Activated naive CD4-positive, alpha-beta T cell treated with anti-CD3 and anti-CD28 coated beads for 36 hours (primary cell): ENCODE results near the gene RPUSD4. TPM values are rescaled to one million over a fixed set of nuclear protein-coding genes. Genes with fewer than 3 reads are reported as not detected.
A peak's percentile ranks its signal among the peaks of the same experiment; 100 is the strongest.

Experiments
- CTCF ChIA-PET: fragments of 350-600 bp; sonication (Branson Sonifier 250); formaldehyde crosslinking; loops from one replicate; lab custom pipeline; 2021; ENCODE audit warnings: antibody characterized with exemption; lab: Charles Lee
- DNase-seq: peaks from one replicate; pipeline ENCODE4 v3.0.0-alpha.2; 2020
- H3K27ac Mint-ChIP-seq: one replicate; pipeline ENCODE4 v1.8.0; 2021; ENCODE audit warnings: mild to moderate bottlenecking, mixed read lengths
- H3K27me3 Mint-ChIP-seq: one replicate; pipeline ENCODE4 v1.8.0; 2021; ENCODE audit warnings: low read depth, mixed read lengths
- H3K36me3 Mint-ChIP-seq: one replicate; pipeline ENCODE4 v1.8.0; 2021; ENCODE audit warnings: low read depth, mixed read lengths
- H3K4me1 Mint-ChIP-seq: one replicate; pipeline ENCODE4 v1.8.0; 2021; ENCODE audit warnings: low read depth, mixed read lengths
- H3K4me3 Mint-ChIP-seq: one replicate; pipeline ENCODE4 v1.8.0; 2021; ENCODE audit warnings: mild to moderate bottlenecking, moderate library complexity, mixed read lengths
- H3K9me3 Mint-ChIP-seq: one replicate; pipeline ENCODE4 v1.8.0; 2021; ENCODE audit warnings: mixed read lengths
- intact Hi-C: fragments of 100-400 bp; cut with micrococcal nuclease; formaldehyde crosslinking; loops from one replicate; pipeline ENCODE4 v1.15.1; 2023
- total RNA-seq, 2 experiments: library from RNA; stranded (reverse); gene quantifications; one replicate each; pipeline ENCODE4 v1.2.3, GENCODE V29; 2021

RPUSD4 gene
- total RNA-seq, 2 experiments from 2014 or later: 33.0 to 34.7 TPM

- intact Hi-C loops: no loop called here
- no peaks in the 10 kb centered on the region for H3K9me3 Mint-ChIP-seq
- no peak for DNase-seq
- no peak overlapping the region for H3K27ac Mint-ChIP-seq
- H3K4me3 Mint-ChIP-seq: no peak overlapping the region
- no peaks in the 10 kb centered on the region for H3K27me3 Mint-ChIP-seq
- H3K4me1 Mint-ChIP-seq: peaks cover 26% of the 10 kb centered on the region
- H3K36me3 Mint-ChIP-seq: peaks cover 29% of the 10 kb centered on the region
- CTCF ChIA-PET: no interaction called here
These were observed 3.6 kb downstream of the RPUSD4 start for GRCh38 chr11:126207896-126208295.

- CTCF ChIA-PET: no interaction called here
These were observed 6.1 kb downstream of the RPUSD4 start for GRCh38 chr11:126205359-126205758.

GRCh38 chr11:126202646-126203359, 8.6 kb downstream of the RPUSD4 start:
- no peak overlapping the region for H3K27ac Mint-ChIP-seq
- no peak for DNase-seq
- intact Hi-C loops: no loop called here
- peaks cover 50% of the 10 kb centered on the region for H3K36me3 Mint-ChIP-seq
- H3K4me1 Mint-ChIP-seq: no peaks in the 10 kb centered on the region
- H3K27me3 Mint-ChIP-seq: no peaks in the 10 kb centered on the region
- H3K9me3 Mint-ChIP-seq: no peaks in the 10 kb centered on the region
- CTCF ChIA-PET: interaction anchor here (0.5 to 0.7 kb wide), 2 partner anchors 45 to 281 kb away, joined by 3 to 4 read pairs; no protein-coding TSS in a partner anchor
- H3K4me3 Mint-ChIP-seq: no peak overlapping the region

More at GRCh38 chr11:126205359-126205758, 6.1 kb downstream of the RPUSD4 start:
- Mint-ChIP-seq H3K4me3 (no peak overlapping the region), H3K36me3 (peaks cover 40% of the 10 kb centered on the region), H3K27ac (no peak overlapping the region), H3K4me1 (peaks cover 10% of the 10 kb centered on the region), H3K9me3 (no peaks in the 10 kb centered on the region), H3K27me3 (no peaks in the 10 kb centered on the region)
- intact Hi-C loops: no loop called here
- DNase-seq: no peak

GRCh38 chr11:126198648-126199047, 12.8 kb downstream of the RPUSD4 start:
- H3K36me3 Mint-ChIP-seq: peaks cover 52% of the 10 kb centered on the region
- intact Hi-C loops: no loop called here
- no peak overlapping the region for H3K27ac Mint-ChIP-seq
- no peak overlapping the region for H3K4me3 Mint-ChIP-seq
- no peaks in the 10 kb centered on the region for H3K27me3 Mint-ChIP-seq
- no peak for DNase-seq
- CTCF ChIA-PET: interaction anchor here (0.7 to 0.8 kb wide), 2 partner anchors 181 to 258 kb away, joined by 3 to 4 read pairs; no protein-coding TSS in a partner anchor
- H3K4me1 Mint-ChIP-seq: no peaks in the 10 kb centered on the region
- peaks cover 3% of the 10 kb centered on the region for H3K9me3 Mint-ChIP-seq

GRCh38 chr11:126197277-126197939, 14.0 kb downstream of the RPUSD4 start:
- no peak overlapping the region for H3K27ac Mint-ChIP-seq
- CTCF ChIA-PET: interaction anchor here (1.1 kb wide), 1 partner anchor 14 kb away, joined by 3 read pairs; no protein-coding TSS in a partner anchor
- peaks cover 50% of the 10 kb centered on the region for H3K36me3 Mint-ChIP-seq
- H3K9me3 Mint-ChIP-seq: peaks cover 3% of the 10 kb centered on the region
- H3K4me1 Mint-ChIP-seq: no peaks in the 10 kb centered on the region
- H3K4me3 Mint-ChIP-seq: no peak overlapping the region
- H3K27me3 Mint-ChIP-seq: no peaks in the 10 kb centered on the region
- DNase-seq: no peak
- intact Hi-C loops: no loop called here

- H3K4me1 Mint-ChIP-seq: no peaks in the 10 kb centered on the region
- intact Hi-C loops: no loop called here
- no peak overlapping the region for H3K4me3 Mint-ChIP-seq
- peaks cover 45% of the 10 kb centered on the region for H3K36me3 Mint-ChIP-seq
- peaks cover 3% of the 10 kb centered on the region for H3K9me3 Mint-ChIP-seq
- no peaks in the 10 kb centered on the region for H3K27me3 Mint-ChIP-seq
- DNase-seq: no peak
- CTCF ChIA-PET: no interaction called here
- no peak overlapping the region for H3K27ac Mint-ChIP-seq
These were observed 16.3 kb downstream of the RPUSD4 start for GRCh38 chr11:126195119-126195518.

GRCh38 chr11:126194121-126194543, 17.3 kb downstream of the RPUSD4 start:
- Mint-ChIP-seq H3K27me3 (no peaks in the 10 kb centered on the region), H3K4me3 (no peak overlapping the region), H3K36me3 (peaks cover 39% of the 10 kb centered on the region), H3K4me1 (no peaks in the 10 kb centered on the region), H3K27ac (no peak overlapping the region), H3K9me3 (peaks cover 3% of the 10 kb centered on the region)
- intact Hi-C loops: loop anchor here (1.0 to 5.0 kb wide), 3 partner anchors 72 to 271 kb away; no protein-coding TSS in a partner anchor
- DNase-seq: peak; percentile 63
- CTCF ChIA-PET: interaction anchor here (0.6 to 1.9 kb wide), 19 partner anchors 10 to 864 kb away, joined by 3 to 24 read pairs (median 4); partner anchors contain the start of genes FAM118B and RPUSD4

GRCh38 chr11:126193038-126193478, 18.4 kb downstream of the RPUSD4 start:
- intact Hi-C loops: loop anchor here (5.0 kb wide), 1 partner anchor 71 kb away; no protein-coding TSS in a partner anchor
- no peak overlapping the region for H3K4me3 Mint-ChIP-seq
- CTCF ChIA-PET: interaction anchor here (0.8 to 1.9 kb wide), 18 partner anchors 9 to 863 kb away, joined by 3 to 24 read pairs (median 4); no protein-coding TSS in a partner anchor
- no peaks in the 10 kb centered on the region for H3K4me1 Mint-ChIP-seq
- H3K27me3 Mint-ChIP-seq: no peaks in the 10 kb centered on the region
- H3K9me3 Mint-ChIP-seq: peaks cover 3% of the 10 kb centered on the region
- H3K36me3 Mint-ChIP-seq: peaks cover 36% of the 10 kb centered on the region
- no peak overlapping the region for H3K27ac Mint-ChIP-seq
- no peak for DNase-seq

GRCh38 chr11:126192361-126192760, 19.1 kb downstream of the RPUSD4 start:
- Mint-ChIP-seq H3K4me1 (no peaks in the 10 kb centered on the region), H3K27me3 (no peaks in the 10 kb centered on the region), H3K9me3 (peaks cover 1% of the 10 kb centered on the region), H3K27ac (no peak overlapping the region), H3K36me3 (peaks cover 29% of the 10 kb centered on the region), H3K4me3 (no peak overlapping the region)
- CTCF ChIA-PET: interaction anchor here (1.1 to 1.8 kb wide), 2 partner anchors 256 to 264 kb away, joined by 3 read pairs; no protein-coding TSS in a partner anchor
- intact Hi-C loops: loop anchor here (5.0 kb wide), 1 partner anchor 70 kb away; no protein-coding TSS in a partner anchor
- DNase-seq: no peak

GRCh38 chr11:126191379-126192073, 19.9 kb downstream of the RPUSD4 start:
- Mint-ChIP-seq H3K4me1 (no peaks in the 10 kb centered on the region), H3K27me3 (no peaks in the 10 kb centered on the region), H3K9me3 (no peaks in the 10 kb centered on the region), H3K36me3 (peaks cover 21% of the 10 kb centered on the region), H3K27ac (no peak overlapping the region), H3K4me3 (no peak overlapping the region)
- DNase-seq: no peak
- intact Hi-C loops: loop anchor here (5.0 kb wide), 1 partner anchor 69 kb away; no protein-coding TSS in a partner anchor
- CTCF ChIA-PET: interaction anchor here (1.1 kb wide), 1 partner anchor 268 kb away, joined by 4 read pairs; no protein-coding TSS in a partner anchor

GRCh38 chr11:126190792-126191191, 20.7 kb downstream of the RPUSD4 start:
- no peaks in the 10 kb centered on the region for H3K27me3 Mint-ChIP-seq
- CTCF ChIA-PET: interaction anchor here (1.1 kb wide), 1 partner anchor 267 kb away, joined by 4 read pairs; no protein-coding TSS in a partner anchor
- H3K27ac Mint-ChIP-seq: no peak overlapping the region

More at GRCh38 chr11:126190792-126191191, 20.7 kb downstream of the RPUSD4 start:
- no peaks in the 10 kb centered on the region for H3K4me1 Mint-ChIP-seq
- intact Hi-C loops: loop anchor here (5.0 kb wide), 1 partner anchor 68 kb away; no protein-coding TSS in a partner anchor
- no peak overlapping the region for H3K4me3 Mint-ChIP-seq
- no peaks in the 10 kb centered on the region for H3K9me3 Mint-ChIP-seq
- no peak for DNase-seq
- H3K36me3 Mint-ChIP-seq: peaks cover 17% of the 10 kb centered on the region
